K562 (cell line): ENCODE results near the gene TBC1D7. TPM values are rescaled to one million over a fixed set of nuclear protein-coding genes. Genes with fewer than 3 reads are reported as not detected.

Experiments used
- MAFG ChIP-seq: fragments of 450-650 bp; conservative IDR thresholded peaks from 2 replicates; pipeline ENCODE4 v1.6.1; 2016; ENCODE audit warnings: missing genetic modification characterization, missing compliant biosample characterization
- NCOA4 ChIP-seq: fragments of 450-650 bp; IDR thresholded peaks from 2 replicates; pipeline ENCODE4 v1.6.1; 2018; ENCODE audit warnings: mild to moderate bottlenecking; ENCODE audit not compliant: partially characterized antibody
- NONO ChIP-seq, 2 experiments: fragments of 200-400 bp in 1 of 2; fragments of 450-650 bp in 1 of 2; formaldehyde crosslinking in 1 of 2; IDR thresholded peaks; 2 replicates each; pipeline ENCODE4 v1.6.1; 2017; ENCODE audit warnings: low read depth in 2 of 2, mild to moderate bottlenecking in 2 of 2, moderate library complexity in 2 of 2, low read length in 1 of 2
- SNRNP70 ChIP-seq: fragments of 200-400 bp; formaldehyde crosslinking; optimal IDR thresholded peaks from 2 replicates; pipeline ENCODE3; 2017; ENCODE audit warnings: low read depth, low read length
- SREBF2 ChIP-seq: sonication (generic); formaldehyde crosslinking; IDR thresholded peaks from 2 replicates; pipeline ENCODE4 v1.4.0; 2020; ENCODE audit warnings: mild to moderate bottlenecking, missing genetic modification reagents
- STAG1 ChIP-seq: sonication (generic); formaldehyde crosslinking; IDR thresholded peaks from 2 replicates; pipeline ENCODE4 v1.5.0; 2020; ENCODE audit warnings: missing genetic modification reagents, borderline replicate concordance
- TARDBP ChIP-seq: fragments of 450-650 bp; IDR thresholded peaks from 2 replicates; pipeline ENCODE4 v1.6.1; 2016
- ZKSCAN1 ChIP-seq: fragments of 150-350 bp; IDR thresholded peaks from 2 replicates; pipeline ENCODE4 v1.6.1; 2016; ENCODE audit warnings: low read depth, low read length
- ZNF239 ChIP-seq: fragments of 250-450 bp; sonication (Bioruptor Pico); IDR thresholded peaks from 2 replicates; pipeline ENCODE4 v1.4.0; 2020; ENCODE audit warnings: mild to moderate bottlenecking
- polyA plus RNA-seq, 8 experiments: library from polyadenylated mRNA; depleted of rRNA in 4 of 8; stranded (reverse) in 5 of 8; unstranded in 3 of 8; fragments of >200 nt; fragmentation: Nextera tagmentation in 2 of 8; fragmentation: Illumina TruSeq in 1 of 8; extraction: Ambion mirVana in 2 of 8; extraction: Trizol in 1 of 8; gene quantifications; 2 replicates each; pipeline versions ENCODE4 v1.2.1 to v1.2.3, GENCODE V29; 2011 to 2014; ENCODE audit warnings: inconsistent platforms in 1 of 8, missing spikeins in 1 of 8
- total RNA-seq, 7 experiments: library from RNA; depleted of rRNA in 6 of 7; stranded (reverse); fragments of >200 nt in 6 of 7; fragmentation: Illumina TruSeq in 2 of 7; extraction: Trizol in 2 of 7; gene quantifications; 2 replicates each; pipeline versions ENCODE4 v1.2.1 to v1.2.3, GENCODE V29; 2011 to 2021; ENCODE audit warnings: low replicate concordance in 1 of 7
- TF ChIP-seq, protein P1 (sequence below): fragments of 250-450 bp; sonication (Bioruptor Pico); IDR thresholded peaks from 2 replicates; pipeline ENCODE4 v1.4.0; 2020; ENCODE audit warnings: mild to moderate bottlenecking
- TF ChIP-seq, protein P2 (sequence below): fragments of 150-350 bp; IDR thresholded peaks from 2 replicates; pipeline ENCODE4 v1.6.1; 2014; ENCODE audit warnings: low read depth, mild to moderate bottlenecking, low read length, borderline replicate concordance
- TF ChIP-seq, protein P3 (sequence below): fragments of 200-800 bp; sonication (Bioruptor generic); IDR thresholded peaks from 2 replicates; pipeline ENCODE4 v1.6.1; 2016; ENCODE audit warnings: missing genetic modification characterization, missing compliant biosample characterization
- TF ChIP-seq, protein P4 (sequence below), 3 experiments: IDR thresholded peaks in 2 of 3; conservative IDR thresholded peaks in 1 of 3; 2 replicates each; pipeline ENCODE4 v1.5.1; 2011 to 2012; ENCODE audit warnings: low read length in 3 of 3, mild to moderate bottlenecking in 3 of 3, control low read depth in 2 of 3, improper control_type of control experiment in 1 of 3, inconsistent platforms in 1 of 3, low read depth in 1 of 3, mixed read lengths in 1 of 3, moderate library complexity in 1 of 3; ENCODE audit not compliant: insufficient read depth in 2 of 3
- TF ChIP-seq, protein P5 (sequence below): sonication (generic); formaldehyde crosslinking; IDR thresholded peaks from 2 replicates; pipeline ENCODE4 v1.9.0; 2022; ENCODE audit warnings: mild to moderate bottlenecking, missing genetic modification reagents

Gene TBC1D7
- total and polyA plus RNA-seq, 9 of the 15 experiments (the other 6 are each of a cell fraction or from before 2014, with no cell fraction given), result 49.4 to 107 (median 61.1) TPM

DNA sequence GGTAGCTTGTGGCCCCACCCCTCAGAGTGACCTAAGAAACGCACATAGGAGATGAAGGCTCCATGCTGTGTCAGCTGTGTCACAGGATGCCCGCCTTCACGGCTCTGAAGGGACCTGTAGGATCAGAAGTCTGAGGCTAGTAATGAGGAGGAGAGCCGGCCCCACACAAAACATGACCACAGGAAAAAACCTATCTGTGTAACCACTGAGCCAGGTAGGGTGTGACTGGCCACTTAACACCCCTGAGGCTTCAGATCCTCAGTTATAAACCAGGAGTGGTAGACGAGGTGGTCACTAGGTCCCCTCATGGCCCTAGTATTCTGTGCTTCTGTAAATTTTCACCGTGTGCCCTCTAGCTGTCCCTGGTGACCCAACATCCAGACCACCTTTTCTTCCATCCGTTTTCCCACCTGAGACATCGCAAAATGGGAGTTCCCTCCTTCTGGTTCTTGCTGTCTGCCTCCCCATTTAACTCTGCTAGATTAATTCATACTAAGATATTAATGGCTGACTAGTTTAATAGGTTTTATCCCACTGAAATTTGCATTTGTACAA lies 52.8 kb downstream of the TBC1D7 start (continued):
- TF ChIP-seq STAG1 (CRISPR knock-in tag), result no peak
- TF ChIP-seq, protein P1, sequence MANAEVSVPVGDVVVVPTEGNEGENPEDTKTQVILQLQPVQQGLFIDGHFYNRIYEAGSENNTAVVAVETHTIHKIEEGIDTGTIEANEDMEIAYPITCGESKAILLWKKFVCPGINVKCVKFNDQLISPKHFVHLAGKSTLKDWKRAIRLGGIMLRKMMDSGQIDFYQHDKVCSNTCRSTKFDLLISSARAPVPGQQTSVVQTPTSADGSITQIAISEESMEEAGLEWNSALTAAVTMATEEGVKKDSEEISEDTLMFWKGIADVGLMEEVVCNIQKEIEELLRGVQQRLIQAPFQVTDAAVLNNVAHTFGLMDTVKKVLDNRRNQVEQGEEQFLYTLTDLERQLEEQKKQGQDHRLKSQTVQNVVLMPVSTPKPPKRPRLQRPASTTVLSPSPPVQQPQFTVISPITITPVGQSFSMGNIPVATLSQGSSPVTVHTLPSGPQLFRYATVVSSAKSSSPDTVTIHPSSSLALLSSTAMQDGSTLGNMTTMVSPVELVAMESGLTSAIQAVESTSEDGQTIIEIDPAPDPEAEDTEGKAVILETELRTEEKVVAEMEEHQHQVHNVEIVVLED (CRISPR knock-in tag), result no peak
- no peak for TF ChIP-seq SNRNP70
- TF ChIP-seq TARDBP, result no peak
- TF ChIP-seq, protein P2, sequence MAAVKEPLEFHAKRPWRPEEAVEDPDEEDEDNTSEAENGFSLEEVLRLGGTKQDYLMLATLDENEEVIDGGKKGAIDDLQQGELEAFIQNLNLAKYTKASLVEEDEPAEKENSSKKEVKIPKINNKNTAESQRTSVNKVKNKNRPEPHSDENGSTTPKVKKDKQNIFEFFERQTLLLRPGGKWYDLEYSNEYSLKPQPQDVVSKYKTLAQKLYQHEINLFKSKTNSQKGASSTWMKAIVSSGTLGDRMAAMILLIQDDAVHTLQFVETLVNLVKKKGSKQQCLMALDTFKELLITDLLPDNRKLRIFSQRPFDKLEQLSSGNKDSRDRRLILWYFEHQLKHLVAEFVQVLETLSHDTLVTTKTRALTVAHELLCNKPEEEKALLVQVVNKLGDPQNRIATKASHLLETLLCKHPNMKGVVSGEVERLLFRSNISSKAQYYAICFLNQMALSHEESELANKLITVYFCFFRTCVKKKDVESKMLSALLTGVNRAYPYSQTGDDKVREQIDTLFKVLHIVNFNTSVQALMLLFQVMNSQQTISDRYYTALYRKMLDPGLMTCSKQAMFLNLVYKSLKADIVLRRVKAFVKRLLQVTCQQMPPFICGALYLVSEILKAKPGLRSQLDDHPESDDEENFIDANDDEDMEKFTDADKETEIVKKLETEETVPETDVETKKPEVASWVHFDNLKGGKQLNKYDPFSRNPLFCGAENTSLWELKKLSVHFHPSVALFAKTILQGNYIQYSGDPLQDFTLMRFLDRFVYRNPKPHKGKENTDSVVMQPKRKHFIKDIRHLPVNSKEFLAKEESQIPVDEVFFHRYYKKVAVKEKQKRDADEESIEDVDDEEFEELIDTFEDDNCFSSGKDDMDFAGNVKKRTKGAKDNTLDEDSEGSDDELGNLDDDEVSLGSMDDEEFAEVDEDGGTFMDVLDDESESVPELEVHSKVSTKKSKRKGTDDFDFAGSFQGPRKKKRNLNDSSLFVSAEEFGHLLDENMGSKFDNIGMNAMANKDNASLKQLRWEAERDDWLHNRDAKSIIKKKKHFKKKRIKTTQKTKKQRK, result no peak
- no peak for TF ChIP-seq NONO (IDR thresholded peaks at IDR 0.05; ENCODE audit: low read depth in 2 of 2, low read length in 1 of 2)
- TF ChIP-seq, protein P3, sequence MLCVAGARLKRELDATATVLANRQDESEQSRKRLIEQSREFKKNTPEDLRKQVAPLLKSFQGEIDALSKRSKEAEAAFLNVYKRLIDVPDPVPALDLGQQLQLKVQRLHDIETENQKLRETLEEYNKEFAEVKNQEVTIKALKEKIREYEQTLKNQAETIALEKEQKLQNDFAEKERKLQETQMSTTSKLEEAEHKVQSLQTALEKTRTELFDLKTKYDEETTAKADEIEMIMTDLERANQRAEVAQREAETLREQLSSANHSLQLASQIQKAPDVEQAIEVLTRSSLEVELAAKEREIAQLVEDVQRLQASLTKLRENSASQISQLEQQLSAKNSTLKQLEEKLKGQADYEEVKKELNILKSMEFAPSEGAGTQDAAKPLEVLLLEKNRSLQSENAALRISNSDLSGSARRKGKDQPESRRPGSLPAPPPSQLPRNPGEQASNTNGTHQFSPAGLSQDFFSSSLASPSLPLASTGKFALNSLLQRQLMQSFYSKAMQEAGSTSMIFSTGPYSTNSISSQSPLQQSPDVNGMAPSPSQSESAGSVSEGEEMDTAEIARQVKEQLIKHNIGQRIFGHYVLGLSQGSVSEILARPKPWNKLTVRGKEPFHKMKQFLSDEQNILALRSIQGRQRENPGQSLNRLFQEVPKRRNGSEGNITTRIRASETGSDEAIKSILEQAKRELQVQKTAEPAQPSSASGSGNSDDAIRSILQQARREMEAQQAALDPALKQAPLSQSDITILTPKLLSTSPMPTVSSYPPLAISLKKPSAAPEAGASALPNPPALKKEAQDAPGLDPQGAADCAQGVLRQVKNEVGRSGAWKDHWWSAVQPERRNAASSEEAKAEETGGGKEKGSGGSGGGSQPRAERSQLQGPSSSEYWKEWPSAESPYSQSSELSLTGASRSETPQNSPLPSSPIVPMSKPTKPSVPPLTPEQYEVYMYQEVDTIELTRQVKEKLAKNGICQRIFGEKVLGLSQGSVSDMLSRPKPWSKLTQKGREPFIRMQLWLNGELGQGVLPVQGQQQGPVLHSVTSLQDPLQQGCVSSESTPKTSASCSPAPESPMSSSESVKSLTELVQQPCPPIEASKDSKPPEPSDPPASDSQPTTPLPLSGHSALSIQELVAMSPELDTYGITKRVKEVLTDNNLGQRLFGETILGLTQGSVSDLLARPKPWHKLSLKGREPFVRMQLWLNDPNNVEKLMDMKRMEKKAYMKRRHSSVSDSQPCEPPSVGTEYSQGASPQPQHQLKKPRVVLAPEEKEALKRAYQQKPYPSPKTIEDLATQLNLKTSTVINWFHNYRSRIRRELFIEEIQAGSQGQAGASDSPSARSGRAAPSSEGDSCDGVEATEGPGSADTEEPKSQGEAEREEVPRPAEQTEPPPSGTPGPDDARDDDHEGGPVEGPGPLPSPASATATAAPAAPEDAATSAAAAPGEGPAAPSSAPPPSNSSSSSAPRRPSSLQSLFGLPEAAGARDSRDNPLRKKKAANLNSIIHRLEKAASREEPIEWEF (CRISPR knock-in tag), result peak; percentile 66; the same call in 1 of the 2 replicates
- no peak for TF ChIP-seq NCOA4
- TF ChIP-seq, protein P4, sequence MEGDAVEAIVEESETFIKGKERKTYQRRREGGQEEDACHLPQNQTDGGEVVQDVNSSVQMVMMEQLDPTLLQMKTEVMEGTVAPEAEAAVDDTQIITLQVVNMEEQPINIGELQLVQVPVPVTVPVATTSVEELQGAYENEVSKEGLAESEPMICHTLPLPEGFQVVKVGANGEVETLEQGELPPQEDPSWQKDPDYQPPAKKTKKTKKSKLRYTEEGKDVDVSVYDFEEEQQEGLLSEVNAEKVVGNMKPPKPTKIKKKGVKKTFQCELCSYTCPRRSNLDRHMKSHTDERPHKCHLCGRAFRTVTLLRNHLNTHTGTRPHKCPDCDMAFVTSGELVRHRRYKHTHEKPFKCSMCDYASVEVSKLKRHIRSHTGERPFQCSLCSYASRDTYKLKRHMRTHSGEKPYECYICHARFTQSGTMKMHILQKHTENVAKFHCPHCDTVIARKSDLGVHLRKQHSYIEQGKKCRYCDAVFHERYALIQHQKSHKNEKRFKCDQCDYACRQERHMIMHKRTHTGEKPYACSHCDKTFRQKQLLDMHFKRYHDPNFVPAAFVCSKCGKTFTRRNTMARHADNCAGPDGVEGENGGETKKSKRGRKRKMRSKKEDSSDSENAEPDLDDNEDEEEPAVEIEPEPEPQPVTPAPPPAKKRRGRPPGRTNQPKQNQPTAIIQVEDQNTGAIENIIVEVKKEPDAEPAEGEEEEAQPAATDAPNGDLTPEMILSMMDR (IDR thresholded peaks at IDR 0.05 in 2 of 3, conservative IDR thresholded peaks at IDR 0.05 in 1 of 3; ENCODE audit: insufficient read depth in 2 of 3, low read depth in 1 of 3, low read length in 3 of 3), result peak; percentile 23 to 32 (median 27); a peak in 2 of 6 replicates
- no peak for TF ChIP-seq ZNF239 (CRISPR knock-in tag)
- TF ChIP-seq, protein P5, sequence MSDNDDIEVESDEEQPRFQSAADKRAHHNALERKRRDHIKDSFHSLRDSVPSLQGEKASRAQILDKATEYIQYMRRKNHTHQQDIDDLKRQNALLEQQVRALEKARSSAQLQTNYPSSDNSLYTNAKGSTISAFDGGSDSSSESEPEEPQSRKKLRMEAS (CRISPR knock-in tag), result no peak
- TF ChIP-seq ZKSCAN1, result no peak
- peak; percentile 23; the same call in 1 of the 2 replicates for TF ChIP-seq MAFG (tag)
- TF ChIP-seq SREBF2 (CRISPR knock-in tag), result no peak
